HG03095 (cell line): Measurements from ENCODE around the gene TSPAN9.
A peak's percentile ranks its signal among the peaks of the same experiment; 100 is the strongest.

Source experiments
- ATAC-seq: cut with Tn5 transposase; IDR thresholded peaks from one replicate; pipeline ENCODE4 v1.9.1; 2021; ENCODE audit warnings: moderate library complexity; ENCODE audit not compliant: unreplicated experiment

TSPAN9 gene

GRCh38 chr12:3179731-3180130 is 102.6 kb downstream of the TSPAN9 start:
- no peak for ATAC-seq

- ATAC-seq, result no peak
Observed at GRCh38 chr12:3182426-3182825, 105.2 kb downstream of the TSPAN9 start.

GRCh38 chr12:3184485-3184884 is 107.3 kb downstream of the TSPAN9 start:
- no peak for ATAC-seq

- no peak for ATAC-seq
Observed at GRCh38 chr12:3185260-3185870, 108.2 kb downstream of the TSPAN9 start.

GRCh38 chr12:3186546-3187215 is 109.5 kb downstream of the TSPAN9 start:
- ATAC-seq, result peak; percentile 68

- no peak for ATAC-seq
Observed at GRCh38 chr12:3187846-3188770, 110.9 kb downstream of the TSPAN9 start.

- ATAC-seq, result no peak
Observed at GRCh38 chr12:3189282-3189681, 112.1 kb downstream of the TSPAN9 start.

- no peak for ATAC-seq
Observed at GRCh38 chr12:3190101-3190500, 112.9 kb downstream of the TSPAN9 start.

GRCh38 chr12:3191450-3191849 is 114.3 kb downstream of the TSPAN9 start:
- no peak for ATAC-seq

GRCh38 chr12:3192221-3192620 is 115.0 kb downstream of the TSPAN9 start:
- ATAC-seq, result no peak

- no peak for ATAC-seq
Observed at GRCh38 chr12:3193131-3193530, 116.0 kb downstream of the TSPAN9 start.

- no peak for ATAC-seq
Observed at GRCh38 chr12:3193755-3194154, 116.6 kb downstream of the TSPAN9 start.

- no peak for ATAC-seq
Observed at GRCh38 chr12:3195337-3195736, 118.2 kb downstream of the TSPAN9 start.

- ATAC-seq, result no peak
Observed at GRCh38 chr12:3195859-3196483, 118.8 kb downstream of the TSPAN9 start.

GRCh38 chr12:3196488-3196887 is 119.3 kb downstream of the TSPAN9 start:
- no peak for ATAC-seq

GRCh38 chr12:3197131-3197818 is 120.1 kb downstream of the TSPAN9 start:
- no peak for ATAC-seq

GRCh38 chr12:3199551-3200031 is 122.4 kb downstream of the TSPAN9 start:
- ATAC-seq, result no peak

GRCh38 chr12:3200032-3200617 is 122.9 kb downstream of the TSPAN9 start:
- no peak for ATAC-seq

GRCh38 chr12:3200814-3201233 is 123.6 kb downstream of the TSPAN9 start:
- no peak for ATAC-seq
